DLD1 (cell line): ENCODE measurements around the gene FBH1.

Experiments
- in situ Hi-C: cut with HindIII; loops from 2 replicates; pipeline ENCODE4 v1.10.0; 2017; ENCODE audit warnings: low sequenced_read_pairs

The FBH1 gene

GRCh38 chr10:5975641-5976473 lies 85.8 kb downstream of the FBH1 start:
- in situ Hi-C loops, result no loop called here

- in situ Hi-C loops, result no loop called here
Observed at GRCh38 chr10:5976512-5977470, 86.7 kb downstream of the FBH1 start.

GRCh38 chr10:5977471-5978229 lies 87.6 kb downstream of the FBH1 start, which contains the start of gene IL15RA:
Gene IL15RA, minus strand, starts transcription at chr10:5977543. Its CDS starts 51 bp downstream, at chr10:5977492.
- in situ Hi-C loops, result no loop called here

GRCh38 chr10:5978230-5978489 lies 88.1 kb downstream of the FBH1 start:
- in situ Hi-C loops, result no loop called here

- in situ Hi-C loops, result no loop called here
Observed at GRCh38 chr10:5981529-5981928, 91.5 kb downstream of the FBH1 start.

GRCh38 chr10:5983774-5984173 lies 93.7 kb downstream of the FBH1 start:
- in situ Hi-C loops, result no loop called here

GRCh38 chr10:5985029-5985428 lies 95.0 kb downstream of the FBH1 start:
- in situ Hi-C loops, result no loop called here
